Measurements from ENCODE around the gene HARBI1.

HARBI1 gene

GRCh38 chr11:46609386-46609785, 7.6 kb downstream of the HARBI1 start:
- no peak for TF ChIP-seq CTCF (IDR thresholded peaks at IDR 0.05; ENCODE audit: low read depth, low read length, poor library complexity, severe bottlenecking)
- TF ChIP-seq EZH2phosphoT487 (IDR thresholded peaks at IDR 0.05; ENCODE audit: borderline replicate concordance, low read length) = no peak

GRCh38 chr11:46607516-46607915, 9.5 kb downstream of the HARBI1 start:
- Histone ChIP-seq H3K27me3 (ENCODE audit: control insufficient read depth, low read length) (no peaks in the 10 kb centered on the region), H3K9me3 (ENCODE audit: control insufficient read depth, insufficient read depth, low read length) (no peaks in the 10 kb centered on the region), H3K4me3 (ENCODE audit: low read length) (no peak overlapping the region), H3K79me2 (ENCODE audit: control insufficient read depth, low read length) (no peaks in the 10 kb centered on the region; the same call in 1 of the 2 replicates), H3K27ac (ENCODE audit: low read depth, low read length) (no peak overlapping the region), H3K9me2 (replicated peaks; ENCODE audit: control insufficient read depth, low read length) (no peaks in the 10 kb centered on the region), H3F3A (ENCODE audit: control insufficient read depth, insufficient read depth) (no peaks in the 10 kb centered on the region), H3K4me1 (ENCODE audit: control insufficient read depth, low read length) (peaks cover 19% of the 10 kb centered on the region), H4K20me1 (ENCODE audit: control insufficient read depth, insufficient read depth, low read depth, low read length) (no peaks in the 10 kb centered on the region), H3K4me2 (ENCODE audit: low read length) (no peak overlapping the region), H3K36me3 (ENCODE audit: control insufficient read depth, low read length) (peaks cover 5% of the 10 kb centered on the region)
- no peak for TF ChIP-seq EZH2phosphoT487 (IDR thresholded peaks at IDR 0.05; ENCODE audit: borderline replicate concordance, low read length)
- TF ChIP-seq CTCF (IDR thresholded peaks at IDR 0.05; ENCODE audit: low read depth, low read length, poor library complexity, severe bottlenecking) = no peak

More at GRCh38 chr11:46609386-46609785, 7.6 kb downstream of the HARBI1 start:
- no peaks in the 10 kb centered on the region for H4K20me1 ChIP-seq (ENCODE audit: control insufficient read depth, insufficient read depth, low read depth, low read length)
- peaks cover 6% of the 10 kb centered on the region for H3K4me1 ChIP-seq (ENCODE audit: control insufficient read depth, low read length)
- no peaks in the 10 kb centered on the region for H3K27me3 ChIP-seq (ENCODE audit: control insufficient read depth, low read length)
- H3K4me2 ChIP-seq (ENCODE audit: low read length) = no peak overlapping the region
- no peaks in the 10 kb centered on the region for H3K9me2 ChIP-seq (replicated peaks; ENCODE audit: control insufficient read depth, low read length)
- H3K27ac ChIP-seq (ENCODE audit: low read depth, low read length) = no peak overlapping the region
- no peaks in the 10 kb centered on the region for H3F3A ChIP-seq (ENCODE audit: control insufficient read depth, insufficient read depth)
- H3K36me3 ChIP-seq (ENCODE audit: control insufficient read depth, low read length) = no peaks in the 10 kb centered on the region
- no peaks in the 10 kb centered on the region for H3K9me3 ChIP-seq (ENCODE audit: control insufficient read depth, insufficient read depth, low read length)
- H3K79me2 ChIP-seq (ENCODE audit: control insufficient read depth, low read length) = no peaks in the 10 kb centered on the region; the same call in 1 of the 2 replicates
- no peak overlapping the region for H3K4me3 ChIP-seq (ENCODE audit: low read length)

GRCh38 chr11:46604796-46605195, 12.2 kb downstream of the HARBI1 start:
- H3K4me1 ChIP-seq (ENCODE audit: control insufficient read depth, low read length) = peaks cover 28% of the 10 kb centered on the region
- no peaks in the 10 kb centered on the region for H3K79me2 ChIP-seq (ENCODE audit: control insufficient read depth, low read length)
- H3K36me3 ChIP-seq (ENCODE audit: control insufficient read depth, low read length) = peaks cover 5% of the 10 kb centered on the region
- no peak overlapping the region for H3K4me2 ChIP-seq (ENCODE audit: low read length)
- H3K4me3 ChIP-seq (ENCODE audit: low read length) = no peak overlapping the region
- no peak overlapping the region for H3K27ac ChIP-seq (ENCODE audit: low read depth, low read length)
- H3K9me3 ChIP-seq (ENCODE audit: control insufficient read depth, insufficient read depth, low read length) = no peaks in the 10 kb centered on the region
- H3K9me2 ChIP-seq (replicated peaks; ENCODE audit: control insufficient read depth, low read length) = no peaks in the 10 kb centered on the region
- H4K20me1 ChIP-seq (ENCODE audit: control insufficient read depth, insufficient read depth, low read depth, low read length) = no peaks in the 10 kb centered on the region
- peaks cover 5% of the 10 kb centered on the region; the same call in 1 of the 2 replicates for H3F3A ChIP-seq (ENCODE audit: control insufficient read depth, insufficient read depth)
- H3K27me3 ChIP-seq (ENCODE audit: control insufficient read depth, low read length) = no peaks in the 10 kb centered on the region
- TF ChIP-seq CTCF (IDR thresholded peaks at IDR 0.05; ENCODE audit: low read depth, low read length, poor library complexity, severe bottlenecking) (no peak), EZH2phosphoT487 (IDR thresholded peaks at IDR 0.05; ENCODE audit: borderline replicate concordance, low read length) (no peak)

All from DOHH2 (cell line).